Testis (tissue), 3 donors: ENCODE data around the gene ROR2. TPM values are rescaled to one million over a fixed set of nuclear protein-coding genes. Genes with fewer than 3 reads are reported as not detected.
A peak's percentile ranks its signal among the peaks of the same experiment; 100 is the strongest.

Experiments
- DNase-seq: peaks from one replicate; pipeline ENCODE4 v3.0.0-alpha.2; 2019
- H3K27ac ChIP-seq, 2 donors: fragments of 200-600 bp; sonication (generic); one replicate each; pipeline ENCODE4 v1.5.1; 2019
- H3K27me3 ChIP-seq: fragments of 200-600 bp; sonication (generic); one replicate; pipeline ENCODE4 v1.5.1; 2019
- H3K36me3 ChIP-seq: fragments of 200-600 bp; sonication (generic); one replicate; pipeline ENCODE4 v1.5.1; 2017; ENCODE audit warnings: low read depth; ENCODE audit errors: missing control alignments
- H3K4me1 ChIP-seq: fragments of 200-600 bp; sonication (generic); one replicate; pipeline ENCODE4 v1.5.1; 2019
- H3K4me3 ChIP-seq, 2 donors: fragments of 200-600 bp; sonication (generic); one replicate each; pipeline ENCODE4 v1.5.1; 2017 to 2019
- H3K9me3 ChIP-seq: fragments of 200-600 bp; sonication (generic); one replicate; pipeline ENCODE4 v1.5.1; 2017
- CTCF ChIP-seq, 3 experiments: fragments of 450-650 bp in 2 of 3; fragments of 200-600 bp in 1 of 3; sonication (generic) in 1 of 3; IDR thresholded peaks; one replicate each; pipeline ENCODE4 v1.5.1; 2016 to 2019; ENCODE audit warnings: antibody characterized with exemption in 3 of 3, mild to moderate bottlenecking in 2 of 3, moderate library complexity in 1 of 3
- POLR2A ChIP-seq: fragments of 450-650 bp; IDR thresholded peaks from one replicate; pipeline ENCODE4 v1.6.1; 2017; ENCODE audit warnings: antibody characterized with exemption, mild to moderate bottlenecking, moderate library complexity
- WGBS, 2 donors: methylation state at CpG; one replicate each; pipeline ENCODE4 v1.1.5; 2018; 5-methylcytosine and 5-hydroxymethylcytosine counted together
- intact Hi-C: fragments of 100-400 bp; cut with DNase I; formaldehyde crosslinking; loops from one replicate; pipeline ENCODE4 v1.15.1; 2023; ENCODE audit warnings: low total_unique reads
- polyA plus RNA-seq: library from polyadenylated mRNA; stranded (reverse); fragments of 350-450 nt; fragmentation: Illumina TruSeq; extraction: RNeasy Lipid Tissue Mini Kit (QIAGEN cat#74804); gene quantifications from one replicate; pipeline ENCODE4 v1.2.3, GENCODE V29; 2014; ENCODE audit warnings: low read depth, low replicate concordance; ENCODE audit not compliant: insufficient read depth
- total RNA-seq, 2 donors: library from RNA; depleted of rRNA; stranded (reverse); fragments of >200 nt; gene quantifications; one replicate each; pipeline ENCODE4 v1.2.3, GENCODE V29; 2016

The ROR2 gene
- total and polyA plus RNA-seq, 3 donors from 2014 or later: 11.5 to 16.5 (median 12.3) TPM

- peak; percentile 4 for DNase-seq
- WGBS, 2 donors: 87 to 95% methylated on average over 6 of the region's 6 CpGs
- intact Hi-C loops: no loop called here
- Histone ChIP-seq H3K4me1 (no peaks in the 10 kb centered on the region), H3K27ac (no peak overlapping the region), H3K36me3 (no peaks in the 10 kb centered on the region), H3K27me3 (no peaks in the 10 kb centered on the region), H3K4me3 (no peak overlapping the region), H3K9me3 (no peaks in the 10 kb centered on the region)
- TF ChIP-seq POLR2A: no peak
- no peak for TF ChIP-seq CTCF (IDR thresholded peaks at IDR 0.05)
These were observed 163.7 kb downstream of the ROR2 start for GRCh38 chr9:91786132-91786896.

- intact Hi-C loops: no loop called here
- WGBS, 2 donors: 68 to 77% methylated on average over 3 to 5 of the region's 5 CpGs
- TF ChIP-seq POLR2A (no peak), CTCF (IDR thresholded peaks at IDR 0.05) (no peak)
- H3K9me3 ChIP-seq: no peaks in the 10 kb centered on the region
- DNase-seq: peak; percentile 4
- H3K27ac ChIP-seq: no peak overlapping the region
- no peaks in the 10 kb centered on the region for H3K4me1 ChIP-seq
- no peaks in the 10 kb centered on the region for H3K27me3 ChIP-seq
- H3K4me3 ChIP-seq: no peak overlapping the region
- H3K36me3 ChIP-seq: no peaks in the 10 kb centered on the region
These were observed 164.6 kb downstream of the ROR2 start for GRCh38 chr9:91785447-91785842.

GRCh38 chr9:91784673-91785446 is 165.2 kb downstream of the ROR2 start:
- WGBS, 2 donors: 88 to 93% methylated on average over 6 of the region's 6 CpGs
- no peak overlapping the region for H3K4me3 ChIP-seq
- DNase-seq: peak; percentile 2
- TF ChIP-seq CTCF (IDR thresholded peaks at IDR 0.05): no peak
- no peak for TF ChIP-seq POLR2A
- intact Hi-C loops: no loop called here
- H3K36me3 ChIP-seq: no peaks in the 10 kb centered on the region
- no peaks in the 10 kb centered on the region for H3K9me3 ChIP-seq
- H3K27ac ChIP-seq: no peak overlapping the region
- H3K4me1 ChIP-seq: no peaks in the 10 kb centered on the region
- H3K27me3 ChIP-seq: no peaks in the 10 kb centered on the region

GRCh38 chr9:91783876-91784672 is 166.0 kb downstream of the ROR2 start:
- Histone ChIP-seq H3K36me3 (no peaks in the 10 kb centered on the region), H3K9me3 (no peaks in the 10 kb centered on the region), H3K4me1 (no peaks in the 10 kb centered on the region), H3K27ac (no peak overlapping the region), H3K4me3 (no peak overlapping the region), H3K27me3 (no peaks in the 10 kb centered on the region)
- peak; percentile 12 for DNase-seq
- WGBS, 2 donors: 93 to 94% methylated on average over 14 of the region's 14 CpGs
- TF ChIP-seq CTCF (IDR thresholded peaks at IDR 0.05): no peak
- no peak for TF ChIP-seq POLR2A
- intact Hi-C loops: no loop called here
